ENCODE data around the gene MATCAP1.

DNA sequence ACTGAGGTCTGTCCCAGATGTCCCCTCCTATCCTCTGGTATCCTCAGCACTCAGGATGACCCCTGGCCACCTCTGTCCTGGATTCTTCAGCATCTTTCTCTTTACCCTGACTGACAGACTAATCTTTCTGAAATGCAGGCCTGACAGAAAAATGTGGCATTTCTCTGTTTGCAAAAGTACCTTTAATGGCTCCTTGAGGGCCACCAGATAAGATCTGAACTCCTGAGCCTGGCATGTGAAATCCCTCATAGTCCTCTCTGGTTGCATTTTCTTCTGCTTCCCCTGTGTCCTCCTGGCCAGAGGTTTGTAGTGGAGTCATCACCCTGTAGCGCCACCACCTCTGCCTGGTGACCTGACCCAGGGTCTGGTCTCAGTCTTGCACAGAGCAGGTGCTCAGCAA is 13.1 kb upstream of the MATCAP1 start:
- TF ChIP-seq JUNB (IDR thresholded peaks at IDR 0.05), result no peak
- no peak for TF ChIP-seq RAD21 (conservative IDR thresholded peaks at IDR 0.05 in 1 of 2, IDR thresholded peaks at IDR 0.05 in 1 of 2)
- no peak for TF ChIP-seq CTCF (IDR thresholded peaks at IDR 0.05)
- no peak for TF ChIP-seq HOXB5 (CRISPR knock-in tag; IDR thresholded peaks at IDR 0.05)
- no peak for TF ChIP-seq EP300 (IDR thresholded peaks at IDR 0.05)
